Activated naive CD4-positive, alpha-beta T cell treated with Interleukin-2 at 50 U/mL for 16 hours (primary cell): ENCODE measurements around the gene RBM4B.

ENCODE experiments used
- DNase-seq: peaks from one replicate; pipeline ENCODE4 v3.0.0-alpha.2; 2020

RBM4B gene

GRCh38 chr11:66705587-66706335, 28.1 kb upstream of the RBM4B start:
- no peak for DNase-seq

- no peak for DNase-seq
Measured at GRCh38 chr11:66704659-66705360, 27.1 kb upstream of the RBM4B start.

GRCh38 chr11:66701432-66702240, 23.9 kb upstream of the RBM4B start:
- DNase-seq, result no peak

GRCh38 chr11:66700742-66701141, 23.1 kb upstream of the RBM4B start:
- no peak for DNase-seq

- DNase-seq, result no peak
Measured at GRCh38 chr11:66700337-66700736, 22.6 kb upstream of the RBM4B start.

- DNase-seq, result no peak
Measured at GRCh38 chr11:66698491-66698890, 20.8 kb upstream of the RBM4B start.

GRCh38 chr11:66697988-66698387, 20.3 kb upstream of the RBM4B start:
- no peak for DNase-seq

- no peak for DNase-seq
Measured at GRCh38 chr11:66696146-66696545, 18.5 kb upstream of the RBM4B start.

GRCh38 chr11:66694732-66695207, 17.1 kb upstream of the RBM4B start:
- peak; percentile 84 for DNase-seq

GRCh38 chr11:66694056-66694410, 16.3 kb upstream of the RBM4B start:
- DNase-seq, result no peak

GRCh38 chr11:66693356-66694055, 15.8 kb upstream of the RBM4B start:
- DNase-seq, result no peak

GRCh38 chr11:66692871-66693331, 15.2 kb upstream of the RBM4B start:
- no peak for DNase-seq

GRCh38 chr11:66692446-66692845, 14.8 kb upstream of the RBM4B start:
- no peak for DNase-seq

GRCh38 chr11:66691311-66691980, 13.8 kb upstream of the RBM4B start:
- DNase-seq, result no peak

- DNase-seq, result no peak
Measured at GRCh38 chr11:66689661-66690590, 12.2 kb upstream of the RBM4B start.

GRCh38 chr11:66688561-66689534, 11.2 kb upstream of the RBM4B start:
- no peak for DNase-seq

GRCh38 chr11:66687831-66688281, 10.2 kb upstream of the RBM4B start:
- DNase-seq, result no peak

GRCh38 chr11:66686801-66687750, 9.4 kb upstream of the RBM4B start:
- no peak for DNase-seq
